Sigmoid colon (tissue), 7 donors: Measurements from ENCODE around the gene SLC5A9. TPM values are rescaled to one million over a fixed set of nuclear protein-coding genes. Genes with fewer than 3 reads are reported as not detected.
"Not testable (repeated sequence)": the region's sequence is repeated elsewhere in the genome, so short reads cannot be mapped to it uniquely, and the experiment has no call there.

ENCODE experiments used
- DNase-seq: peaks from one replicate; pipeline ENCODE4 v3.0.0-alpha.2; 2019
- H3K27ac ChIP-seq, 4 donors: fragments of 200-600 bp; sonication (generic); one replicate each; pipeline ENCODE4 v1.5.1; 2016 to 2019; ENCODE audit warnings: mild to moderate bottlenecking in 1 of 4
- H3K27me3 ChIP-seq, 3 donors: fragments of 200-600 bp; sonication (generic); one replicate each; pipeline ENCODE4 v1.5.1; 2019; ENCODE audit warnings: mild to moderate bottlenecking in 1 of 3
- H3K36me3 ChIP-seq, 4 donors: fragments of 200-600 bp; sonication (generic); one replicate each; pipeline ENCODE4 v1.5.1; 2016 to 2019
- H3K4me1 ChIP-seq, 4 donors: fragments of 200-600 bp; sonication (generic); one replicate each; pipeline ENCODE4 v1.5.1; 2017 to 2019
- H3K4me3 ChIP-seq, 4 donors: fragments of 200-600 bp; sonication (generic); one replicate each; pipeline ENCODE4 v1.5.1; 2017 to 2019; ENCODE audit warnings: mild to moderate bottlenecking in 2 of 4, moderate library complexity in 1 of 4
- H3K9me3 ChIP-seq, 4 donors: fragments of 200-600 bp in 3 of 4; sonication (generic) in 3 of 4; one replicate each; pipeline versions ENCODE4 v1.5.1 to v1.6.1; 2013 to 2019
- CTCF ChIP-seq, 4 experiments: fragments of 450-650 bp in 3 of 4; fragments of 200-600 bp in 1 of 4; IDR thresholded peaks; one replicate each; pipeline ENCODE4 v1.5.1; 2016 to 2019; ENCODE audit warnings: antibody characterized with exemption in 4 of 4, mild to moderate bottlenecking in 3 of 4, moderate library complexity in 2 of 4
- EP300 ChIP-seq, 4 donors: sonication (generic); formaldehyde crosslinking; IDR thresholded peaks; one replicate each; pipeline ENCODE4 v1.6.1; 2017; ENCODE audit warnings: antibody characterized with exemption in 4 of 4
- POLR2A ChIP-seq, 2 donors: fragments of 450-650 bp; IDR thresholded peaks; one replicate each; pipeline ENCODE4 v1.6.1; 2016; ENCODE audit warnings: antibody characterized with exemption in 2 of 2, mild to moderate bottlenecking in 2 of 2, moderate library complexity in 2 of 2
- POLR2AphosphoS5 ChIP-seq, 4 donors: sonication (generic); formaldehyde crosslinking; IDR thresholded peaks; one replicate each; pipeline ENCODE4 v1.6.1; 2017; ENCODE audit warnings: antibody characterized with exemption in 4 of 4
- WGBS, 2 donors: extraction: QIAGEN DNeasy Blood & Tissue Kit; methylation state at CpG; one replicate each; pipeline ENCODE4 v1.1.7; 2013; 5-methylcytosine and 5-hydroxymethylcytosine counted together
- intact Hi-C: fragments of 100-400 bp; cut with DNase I; formaldehyde crosslinking; loops from one replicate; pipeline ENCODE4 v1.15.1; 2023
- polyA plus RNA-seq, 3 donors: library from polyadenylated mRNA; stranded (reverse); fragments of 200-250 nt; gene quantifications; one replicate each; pipeline ENCODE4 v1.2.3, GENCODE V29; 2013
- total RNA-seq, 4 donors: library from RNA; depleted of rRNA; stranded (reverse); fragments of >200 nt; gene quantifications; one replicate each; pipeline ENCODE4 v1.1.0, GENCODE V29; 2016
- donor health status: healthy with polysubstance abuse.
- donor health status: Bipolar disorder and iron deficiency.
- donor health status: healthy.

The SLC5A9 gene
- total and polyA plus RNA-seq, 7 donors = 0.69 to 1.5 TPM; not detected in 5

- 92 to 93% methylated on average over 12 of the region's 12 CpGs for WGBS, 2 donors
- no peak for DNase-seq
- Histone ChIP-seq H3K27ac (no peak overlapping the region), H3K4me1 (no peaks in the 10 kb centered on the region), H3K27me3 (no peaks in the 10 kb centered on the region), H3K4me3 (no peak overlapping the region), H3K9me3 (no peaks in the 10 kb centered on the region), H3K36me3 (no peaks in the 10 kb centered on the region)
- intact Hi-C loops = no loop called here
- TF ChIP-seq EP300 (IDR thresholded peaks at IDR 0.05) (no peak), CTCF (IDR thresholded peaks at IDR 0.05) (no peak), POLR2AphosphoS5 (IDR thresholded peaks at IDR 0.05) (no peak), POLR2A (IDR thresholded peaks at IDR 0.05) (no peak)
Observed at GRCh38 chr1:48208251-48208650, 14.3 kb upstream of the SLC5A9 start.

- no peaks in the 10 kb centered on the region for H3K27me3 ChIP-seq
- H3K36me3 ChIP-seq = no peaks in the 10 kb centered on the region
- H3K9me3 ChIP-seq = no peaks in the 10 kb centered on the region
- H3K27ac ChIP-seq = no peak overlapping the region
- TF ChIP-seq POLR2AphosphoS5 (IDR thresholded peaks at IDR 0.05) (no peak), CTCF (IDR thresholded peaks at IDR 0.05) (no peak), EP300 (IDR thresholded peaks at IDR 0.05) (no peak), POLR2A (IDR thresholded peaks at IDR 0.05) (no peak)
- WGBS, 2 donors = 78 to 86% methylated on average over 4 of the region's 4 CpGs
- intact Hi-C loops = no loop called here
- H3K4me3 ChIP-seq = no peak overlapping the region
- no peaks in the 10 kb centered on the region for H3K4me1 ChIP-seq
- DNase-seq = no peak
Observed at GRCh38 chr1:48208652-48209051, 13.9 kb upstream of the SLC5A9 start.

- intact Hi-C loops, H3K4me3 ChIP-seq: not testable (repeated sequence)
- WGBS, 2 donors = 83 to 92% methylated on average over 8 of the region's 8 CpGs
Observed at GRCh38 chr1:48213462-48213861, 9.1 kb upstream of the SLC5A9 start.

GRCh38 chr1:48214366-48214765 lies 8.2 kb upstream of the SLC5A9 start:
- 27 to 67% methylated on average over 5 to 6 of the region's 6 CpGs for WGBS, 2 donors
- intact Hi-C loops, DNase-seq, H3K27me3 ChIP-seq, H3K4me1 ChIP-seq, H3K36me3 ChIP-seq, H3K27ac ChIP-seq, H3K9me3 ChIP-seq, H3K4me3 ChIP-seq: not testable (repeated sequence)

More at GRCh38 chr1:48213462-48213861, 9.1 kb upstream of the SLC5A9 start:
- not testable (repeated sequence) for H3K36me3 ChIP-seq, H3K9me3 ChIP-seq, H3K27ac ChIP-seq, H3K27me3 ChIP-seq, DNase-seq, H3K4me1 ChIP-seq

- H3K9me3 ChIP-seq = no peaks in the 10 kb centered on the region
- H3K27ac ChIP-seq = no peak overlapping the region
- H3K36me3 ChIP-seq = no peaks in the 10 kb centered on the region
- TF ChIP-seq CTCF (IDR thresholded peaks at IDR 0.05) (no peak), POLR2AphosphoS5 (IDR thresholded peaks at IDR 0.05) (peak in 1 of 4 donors; percentile 17)
- H3K27me3 ChIP-seq = no peaks in the 10 kb centered on the region
- no peak overlapping the region for H3K4me3 ChIP-seq
- H3K4me1 ChIP-seq = no peaks in the 10 kb centered on the region
- intact Hi-C loops = no loop called here
- DNase-seq = no peak
- WGBS, 2 donors = 49 to 76% methylated on average over 4 of the region's 4 CpGs
Observed at GRCh38 chr1:48214820-48215219, 7.7 kb upstream of the SLC5A9 start.

GRCh38 chr1:48215222-48215621 lies 7.3 kb upstream of the SLC5A9 start:
- Histone ChIP-seq H3K9me3 (no peaks in the 10 kb centered on the region), H3K27me3 (no peaks in the 10 kb centered on the region), H3K27ac (no peak overlapping the region), H3K4me1 (no peaks in the 10 kb centered on the region), H3K4me3 (no peak overlapping the region), H3K36me3 (no peaks in the 10 kb centered on the region)
- intact Hi-C loops = no loop called here
- no peak for DNase-seq
- TF ChIP-seq POLR2A (IDR thresholded peaks at IDR 0.05) (no peak), POLR2AphosphoS5 (IDR thresholded peaks at IDR 0.05) (no peak), CTCF (IDR thresholded peaks at IDR 0.05) (no peak), EP300 (IDR thresholded peaks at IDR 0.05) (no peak)
- 72 to 75% methylated on average over 1 of the region's 1 CpG for WGBS, 2 donors
